ENCODE measurements around the gene CBY1.

CBY1 gene

GRCh38 chr22:38610234-38610633 is 46.2 kb upstream of the CBY1 start:
- Histone ChIP-seq H2AFZ (ENCODE audit: low read length) (no peak overlapping the region), H3K36me3 (ENCODE audit: insufficient read depth, low read length) (no peaks in the 10 kb centered on the region), H3K79me2 (ENCODE audit: insufficient read depth, low read length) (no peaks in the 10 kb centered on the region), H3K4me2 (ENCODE audit: low read depth, low read length, poor library complexity, severe bottlenecking) (no peak overlapping the region), H3F3A (ENCODE audit: low read depth) (no peaks in the 10 kb centered on the region), H3K4me3 (ENCODE audit: low read length, poor library complexity, severe bottlenecking) (no peak overlapping the region), H3K27me3 (ENCODE audit: insufficient read depth, low read length, poor library complexity, severe bottlenecking) (no peaks in the 10 kb centered on the region), H3K9ac (ENCODE audit: low read depth, low read length, poor library complexity, severe bottlenecking) (no peak overlapping the region), H3K9me3 (ENCODE audit: insufficient read depth, low read depth, low read length) (no peaks in the 10 kb centered on the region), H4K20me1 (ENCODE audit: insufficient read depth, low read length, poor library complexity, severe bottlenecking) (no peaks in the 10 kb centered on the region), H3K4me1 (ENCODE audit: insufficient read depth, low read length, poor library complexity, severe bottlenecking) (no peaks in the 10 kb centered on the region), H3K9me2 (replicated peaks; ENCODE audit: low read depth, low read length) (no peaks in the 10 kb centered on the region)
- no peak for TF ChIP-seq CTCF (conservative IDR thresholded peaks at IDR 0.05; ENCODE audit: low read length)
- TF ChIP-seq EZH2phosphoT487 (IDR thresholded peaks at IDR 0.05; ENCODE audit: borderline replicate concordance), result no peak

GRCh38 chr22:38611559-38611958 is 44.9 kb upstream of the CBY1 start:
- no peaks in the 10 kb centered on the region for H3K9me2 ChIP-seq (replicated peaks; ENCODE audit: low read depth, low read length)
- no peak overlapping the region for H2AFZ ChIP-seq (ENCODE audit: low read length)

GRCh38 chr22:38612217-38613006 is 44.0 kb upstream of the CBY1 start:
- Histone ChIP-seq H3K27me3 (ENCODE audit: insufficient read depth, low read length, poor library complexity, severe bottlenecking) (no peaks in the 10 kb centered on the region), H3K4me3 (ENCODE audit: low read length, poor library complexity, severe bottlenecking) (no peak overlapping the region), H3K9me2 (replicated peaks; ENCODE audit: low read depth, low read length) (no peaks in the 10 kb centered on the region), H2AFZ (ENCODE audit: low read length) (no peak overlapping the region), H3K4me1 (ENCODE audit: insufficient read depth, low read length, poor library complexity, severe bottlenecking) (no peaks in the 10 kb centered on the region), H3K36me3 (ENCODE audit: insufficient read depth, low read length) (no peaks in the 10 kb centered on the region), H3K9me3 (ENCODE audit: insufficient read depth, low read depth, low read length) (no peaks in the 10 kb centered on the region), H3K4me2 (ENCODE audit: low read depth, low read length, poor library complexity, severe bottlenecking) (no peak overlapping the region), H3K9ac (ENCODE audit: low read depth, low read length, poor library complexity, severe bottlenecking) (no peak overlapping the region), H3F3A (ENCODE audit: low read depth) (no peaks in the 10 kb centered on the region), H3K79me2 (ENCODE audit: insufficient read depth, low read length) (no peaks in the 10 kb centered on the region), H4K20me1 (ENCODE audit: insufficient read depth, low read length, poor library complexity, severe bottlenecking) (no peaks in the 10 kb centered on the region)
- no peak for TF ChIP-seq CTCF (conservative IDR thresholded peaks at IDR 0.05; ENCODE audit: low read length)

More at GRCh38 chr22:38611559-38611958, 44.9 kb upstream of the CBY1 start:
- Histone ChIP-seq H3F3A (ENCODE audit: low read depth) (no peaks in the 10 kb centered on the region), H3K9ac (ENCODE audit: low read depth, low read length, poor library complexity, severe bottlenecking) (no peak overlapping the region), H3K79me2 (ENCODE audit: insufficient read depth, low read length) (no peaks in the 10 kb centered on the region), H3K9me3 (ENCODE audit: insufficient read depth, low read depth, low read length) (no peaks in the 10 kb centered on the region), H3K4me2 (ENCODE audit: low read depth, low read length, poor library complexity, severe bottlenecking) (no peak overlapping the region), H3K36me3 (ENCODE audit: insufficient read depth, low read length) (no peaks in the 10 kb centered on the region), H3K4me3 (ENCODE audit: low read length, poor library complexity, severe bottlenecking) (no peak overlapping the region), H3K27me3 (ENCODE audit: insufficient read depth, low read length, poor library complexity, severe bottlenecking) (no peaks in the 10 kb centered on the region), H3K4me1 (ENCODE audit: insufficient read depth, low read length, poor library complexity, severe bottlenecking) (no peaks in the 10 kb centered on the region), H4K20me1 (ENCODE audit: insufficient read depth, low read length, poor library complexity, severe bottlenecking) (no peaks in the 10 kb centered on the region)
- no peak for TF ChIP-seq CTCF (conservative IDR thresholded peaks at IDR 0.05; ENCODE audit: low read length)
- TF ChIP-seq EZH2phosphoT487 (IDR thresholded peaks at IDR 0.05; ENCODE audit: borderline replicate concordance), result no peak
